AG20443 (cell line): Measurements from ENCODE around the gene GFRA1.

Experiments used
- DNase-seq: peaks from one replicate; pipeline ENCODE4 v3.0.0; 2012; ENCODE audit warnings: low spot score, mixed read lengths

GFRA1 gene

GRCh38 chr10:116241085-116241484, 31.9 kb downstream of the GFRA1 start:
- no peak for DNase-seq

GRCh38 chr10:116240157-116240950, 32.7 kb downstream of the GFRA1 start:
- no peak for DNase-seq

GRCh38 chr10:116239229-116239628, 33.8 kb downstream of the GFRA1 start:
- DNase-seq, result no peak

GRCh38 chr10:116237970-116238369, 35.0 kb downstream of the GFRA1 start:
- no peak for DNase-seq

GRCh38 chr10:116237260-116237659, 35.7 kb downstream of the GFRA1 start:
- DNase-seq, result no peak

- no peak for DNase-seq
Observed at GRCh38 chr10:116233230-116233629, 39.8 kb downstream of the GFRA1 start.

- no peak for DNase-seq
Observed at GRCh38 chr10:116232613-116233012, 40.4 kb downstream of the GFRA1 start.

- DNase-seq, result no peak
Observed at GRCh38 chr10:116226766-116227165, 46.2 kb downstream of the GFRA1 start.

GRCh38 chr10:116226053-116226452, 47.0 kb downstream of the GFRA1 start:
- no peak for DNase-seq

GRCh38 chr10:116223289-116223688, 49.7 kb downstream of the GFRA1 start:
- DNase-seq, result no peak

GRCh38 chr10:116221053-116221452, 52.0 kb downstream of the GFRA1 start:
- DNase-seq, result no peak

- no peak for DNase-seq
Observed at GRCh38 chr10:116216676-116217075, 56.3 kb downstream of the GFRA1 start.

- DNase-seq, result no peak
Observed at GRCh38 chr10:116215651-116216050, 57.4 kb downstream of the GFRA1 start.

GRCh38 chr10:116211682-116212081, 61.3 kb downstream of the GFRA1 start:
- peak; percentile 74 for DNase-seq

GRCh38 chr10:116210588-116211346, 62.2 kb downstream of the GFRA1 start:
- DNase-seq, result no peak

GRCh38 chr10:116209781-116210180, 63.2 kb downstream of the GFRA1 start:
- no peak for DNase-seq

- DNase-seq, result no peak
Observed at GRCh38 chr10:116208956-116209567, 63.9 kb downstream of the GFRA1 start.

GRCh38 chr10:116207690-116208089, 65.3 kb downstream of the GFRA1 start:
- DNase-seq, result no peak

- DNase-seq, result no peak
Observed at GRCh38 chr10:116203661-116204060, 69.3 kb downstream of the GFRA1 start.

GRCh38 chr10:116201670-116202430, 71.2 kb downstream of the GFRA1 start:
- DNase-seq, result no peak

- peak; percentile 46 for DNase-seq
Observed at GRCh38 chr10:116201011-116201410, 72.0 kb downstream of the GFRA1 start.

GRCh38 chr10:116198676-116199035, 74.3 kb downstream of the GFRA1 start:
- no peak for DNase-seq
